ENCODE data around the gene NDUFB2.
"Not testable (repeated sequence)": the region's sequence is repeated elsewhere in the genome, so short reads cannot be mapped to it uniquely, and the experiment has no call there.

NDUFB2 gene

GRCh38 chr7:140672382-140673062, 24.0 kb upstream of the NDUFB2 start, which contains the start of gene ADCK2:
TSS of gene ADCK2 (plus strand) at chr7:140672945. CDS start at chr7:140673331, 386 bp downstream.
- DNase-seq (ENCODE audit: low read depth, low spot score), result no peak

- DNase-seq (ENCODE audit: low read depth, low spot score), result no peak
Measured at GRCh38 chr7:140673063-140673773, 23.3 kb upstream of the NDUFB2 start.

GRCh38 chr7:140673774-140674155, 22.7 kb upstream of the NDUFB2 start:
- no peak for DNase-seq (ENCODE audit: low read depth, low spot score)

GRCh38 chr7:140674356-140674800, 22.1 kb upstream of the NDUFB2 start:
- no peak for DNase-seq (ENCODE audit: low read depth, low spot score)

GRCh38 chr7:140674899-140675701, 21.4 kb upstream of the NDUFB2 start:
- DNase-seq (ENCODE audit: low read depth, low spot score), result no peak

- no peak for DNase-seq (ENCODE audit: low read depth, low spot score)
Measured at GRCh38 chr7:140675726-140676125, 20.8 kb upstream of the NDUFB2 start.

- DNase-seq (ENCODE audit: low read depth, low spot score), result no peak
Measured at GRCh38 chr7:140676306-140676705, 20.2 kb upstream of the NDUFB2 start.

GRCh38 chr7:140676956-140677355, 19.6 kb upstream of the NDUFB2 start:
- DNase-seq (ENCODE audit: low read depth, low spot score), result not testable (repeated sequence)

- DNase-seq (ENCODE audit: low read depth, low spot score), result no peak
Measured at GRCh38 chr7:140677496-140677895, 19.0 kb upstream of the NDUFB2 start.

- no peak for DNase-seq (ENCODE audit: low read depth, low spot score)
Measured at GRCh38 chr7:140678081-140678815, 18.3 kb upstream of the NDUFB2 start.

- DNase-seq (ENCODE audit: low read depth, low spot score), result no peak
Measured at GRCh38 chr7:140678816-140679130, 17.7 kb upstream of the NDUFB2 start.

- DNase-seq (ENCODE audit: low read depth, low spot score), result no peak
Measured at GRCh38 chr7:140679186-140679585, 17.3 kb upstream of the NDUFB2 start.

- no peak for DNase-seq (ENCODE audit: low read depth, low spot score)
Measured at GRCh38 chr7:140680886-140681285, 15.6 kb upstream of the NDUFB2 start.

GRCh38 chr7:140681766-140682165, 14.7 kb upstream of the NDUFB2 start:
- DNase-seq (ENCODE audit: low read depth, low spot score), result no peak

GRCh38 chr7:140683657-140684056, 12.9 kb upstream of the NDUFB2 start:
- no peak for DNase-seq (ENCODE audit: low read depth, low spot score)

GRCh38 chr7:140684066-140684950, 12.2 kb upstream of the NDUFB2 start:
- DNase-seq (ENCODE audit: low read depth, low spot score), result no peak

GRCh38 chr7:140685407-140686087, 11.0 kb upstream of the NDUFB2 start:
- no peak for DNase-seq (ENCODE audit: low read depth, low spot score)

GRCh38 chr7:140686921-140687320, 9.6 kb upstream of the NDUFB2 start:
- no peak for DNase-seq (ENCODE audit: low read depth, low spot score)

- no peak for DNase-seq (ENCODE audit: low read depth, low spot score)
Measured at GRCh38 chr7:140688341-140688740, 8.2 kb upstream of the NDUFB2 start.
